GM12864 (cell line): Measurements from ENCODE around the gene TEKT4.

Experiments used
- DNase-seq: peaks from one replicate; pipeline ENCODE4 v3.0.0-alpha.2; 2011; ENCODE audit warnings: low read depth
- H3K4me3 ChIP-seq: 2 replicates; pipeline ENCODE4 v1.5.1; 2011; ENCODE audit warnings: mild to moderate bottlenecking, low read depth, low read length, control low read depth
- CTCF ChIP-seq: IDR thresholded peaks from 2 replicates; pipeline ENCODE4 v1.5.1; 2011; ENCODE audit warnings: low read depth, mild to moderate bottlenecking, moderate library complexity, low read length, control low read depth, inconsistent platforms; ENCODE audit errors: missing control alignments

The TEKT4 gene

GRCh38 chr2:94869552-94870439 lies 1.4 kb upstream of the TEKT4 start:
- DNase-seq = no peak
- no peak overlapping the region for H3K4me3 ChIP-seq
- TF ChIP-seq CTCF = no peak

GRCh38 chr2:94870440-94871225 lies 597 bp upstream of the TEKT4 start:
- TF ChIP-seq CTCF = peak; percentile 85
- no peak overlapping the region for H3K4me3 ChIP-seq
- DNase-seq = no peak

GRCh38 chr2:94872088-94872618 lies 923 bp downstream of the TEKT4 start:
- no peak for TF ChIP-seq CTCF
- H3K4me3 ChIP-seq = no peak overlapping the region
- DNase-seq = no peak

- DNase-seq = no peak
- no peak overlapping the region for H3K4me3 ChIP-seq
- no peak for TF ChIP-seq CTCF
These were observed 1.6 kb downstream of the TEKT4 start for GRCh38 chr2:94872676-94873361.

GRCh38 chr2:94873362-94874276 lies 2.4 kb downstream of the TEKT4 start:
- no peak for DNase-seq
- no peak overlapping the region for H3K4me3 ChIP-seq
- no peak for TF ChIP-seq CTCF
